ENCODE results near the gene CNTNAP2. TPM values are rescaled to one million over a fixed set of nuclear protein-coding genes. Genes with fewer than 3 reads are reported as not detected.

Gene CNTNAP2
- total and polyA plus RNA-seq, 2 experiments from 2014 or later: not detected

DNA sequence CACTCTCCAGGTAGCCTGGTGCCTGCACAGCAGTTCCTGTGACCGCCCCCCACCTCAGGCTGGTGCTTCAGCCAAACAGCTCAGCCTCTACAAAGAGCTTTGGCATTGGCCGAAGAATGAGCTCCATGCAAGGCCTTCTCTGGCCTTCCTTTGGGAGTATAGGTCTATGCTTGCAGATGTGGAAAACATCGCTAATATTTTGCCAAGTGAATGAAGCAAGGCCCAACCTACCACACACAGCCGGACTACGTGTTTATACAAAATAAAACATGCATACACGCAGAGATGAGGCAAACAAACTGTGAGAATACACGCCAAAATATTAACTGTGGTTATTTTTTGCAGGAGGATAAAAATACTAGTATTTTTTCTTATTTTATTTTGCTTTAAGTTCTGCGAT lies 2057.8 kb downstream of the CNTNAP2 start:
- WGBS, 2 experiments (ENCODE audit: low coverage in 1 of 2, low lambda C conversion rate in 2 of 2, missing lambda C conversion rate in 2 of 2): 29 to 35% methylated on average over 7 of the region's 8 CpGs
- no peaks in the 10 kb centered on the region for H3K4me1 ChIP-seq (ENCODE audit: insufficient read depth)
- H4K20me1 ChIP-seq (ENCODE audit: insufficient read depth): no peaks in the 10 kb centered on the region
- no peak overlapping the region for H3K4me2 ChIP-seq (ENCODE audit: unreplicated experiment)
- H3K4me3 ChIP-seq: no peak overlapping the region
- TF ChIP-seq EZH2phosphoT487 (IDR thresholded peaks at IDR 0.05; ENCODE audit: insufficient read depth, low read depth) (no peak), EZH2 (IDR thresholded peaks at IDR 0.05; ENCODE audit: insufficient read depth, poor library complexity, severe bottlenecking) (no peak)
- H3K9me3 ChIP-seq (ENCODE audit: low read depth): no peaks in the 10 kb centered on the region
- no peak for DNase-seq
- H3K79me2 ChIP-seq (ENCODE audit: insufficient read depth): no peaks in the 10 kb centered on the region
- H3K27me3 ChIP-seq (replicated peaks; ENCODE audit: insufficient read depth): no peaks in the 10 kb centered on the region
- H2AFZ ChIP-seq: no peak overlapping the region
- in situ Hi-C loops (cut with MboI): no loop called here
- H3K9ac ChIP-seq: no peak overlapping the region
- no peaks in the 10 kb centered on the region for H3K36me3 ChIP-seq (ENCODE audit: low read depth)
- H3K27ac ChIP-seq: no peak overlapping the region
- no peaks in the 10 kb centered on the region for H3F3A ChIP-seq (ENCODE audit: insufficient read depth)
- no peaks in the 10 kb centered on the region for H3K9me2 ChIP-seq (ENCODE audit: insufficient read depth)

GRCh38 chr7:148175512-148175911 lies 2058.9 kb downstream of the CNTNAP2 start:
- no peaks in the 10 kb centered on the region for H3F3A ChIP-seq (ENCODE audit: insufficient read depth)
- in situ Hi-C loops (cut with MboI): no loop called here

DNA sequence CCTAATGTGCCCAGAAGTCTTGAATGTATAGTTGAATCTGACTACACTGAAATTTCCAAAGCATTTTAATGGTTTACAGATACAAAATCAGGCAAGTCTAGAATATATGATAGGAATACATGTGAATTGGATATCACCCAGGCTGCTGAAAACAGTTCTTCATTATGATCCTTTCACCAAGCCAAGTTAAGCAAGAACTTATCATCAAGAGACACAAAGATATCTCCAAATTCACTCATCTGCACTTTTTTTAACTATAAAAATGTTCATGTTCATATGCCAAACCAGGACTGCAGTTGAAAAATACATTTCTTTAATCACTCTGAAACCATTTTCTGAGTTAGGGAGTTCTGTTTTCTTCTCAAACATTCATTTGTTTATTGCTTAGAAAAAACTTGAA lies 2061.4 kb downstream of the CNTNAP2 start:
- Histone ChIP-seq H3K4me2 (ENCODE audit: unreplicated experiment) (no peak overlapping the region), H3F3A (ENCODE audit: insufficient read depth) (no peaks in the 10 kb centered on the region), H3K36me3 (ENCODE audit: low read depth) (no peaks in the 10 kb centered on the region), H3K9me3 (ENCODE audit: low read depth) (no peaks in the 10 kb centered on the region), H3K9me2 (ENCODE audit: insufficient read depth) (no peaks in the 10 kb centered on the region), H2AFZ (no peak overlapping the region), H3K9ac (no peak overlapping the region), H3K27ac (no peak overlapping the region), H3K4me3 (no peak overlapping the region), H3K79me2 (ENCODE audit: insufficient read depth) (no peaks in the 10 kb centered on the region), H3K4me1 (ENCODE audit: insufficient read depth) (no peaks in the 10 kb centered on the region), H4K20me1 (ENCODE audit: insufficient read depth) (no peaks in the 10 kb centered on the region), H3K27me3 (replicated peaks; ENCODE audit: insufficient read depth) (no peaks in the 10 kb centered on the region)
- in situ Hi-C loops (cut with MboI): no loop called here
- no peak for DNase-seq
- TF ChIP-seq EZH2phosphoT487 (IDR thresholded peaks at IDR 0.05; ENCODE audit: insufficient read depth, low read depth): no peak
- no peak for TF ChIP-seq EZH2 (IDR thresholded peaks at IDR 0.05; ENCODE audit: insufficient read depth, poor library complexity, severe bottlenecking)

More at GRCh38 chr7:148175512-148175911, 2058.9 kb downstream of the CNTNAP2 start:
- no peak overlapping the region for H3K9ac ChIP-seq
- H3K9me3 ChIP-seq (ENCODE audit: low read depth): no peaks in the 10 kb centered on the region
- no peaks in the 10 kb centered on the region for H3K9me2 ChIP-seq (ENCODE audit: insufficient read depth)
- no peak overlapping the region for H2AFZ ChIP-seq
- H4K20me1 ChIP-seq (ENCODE audit: insufficient read depth): no peaks in the 10 kb centered on the region
- H3K36me3 ChIP-seq (ENCODE audit: low read depth): no peaks in the 10 kb centered on the region
- H3K4me3 ChIP-seq: no peak overlapping the region
- no peak overlapping the region for H3K27ac ChIP-seq
- no peaks in the 10 kb centered on the region for H3K4me1 ChIP-seq (ENCODE audit: insufficient read depth)
- no peaks in the 10 kb centered on the region for H3K27me3 ChIP-seq (replicated peaks; ENCODE audit: insufficient read depth)
- 23 to 44% methylated on average over 2 of the region's 2 CpGs for WGBS, 2 experiments (ENCODE audit: low coverage in 1 of 2, low lambda C conversion rate in 2 of 2, missing lambda C conversion rate in 2 of 2)
- TF ChIP-seq EZH2 (IDR thresholded peaks at IDR 0.05; ENCODE audit: insufficient read depth, poor library complexity, severe bottlenecking) (no peak), EZH2phosphoT487 (IDR thresholded peaks at IDR 0.05; ENCODE audit: insufficient read depth, low read depth) (no peak)
- no peak for DNase-seq
- no peak overlapping the region for H3K4me2 ChIP-seq (ENCODE audit: unreplicated experiment)
- H3K79me2 ChIP-seq (ENCODE audit: insufficient read depth): no peaks in the 10 kb centered on the region

DNA sequence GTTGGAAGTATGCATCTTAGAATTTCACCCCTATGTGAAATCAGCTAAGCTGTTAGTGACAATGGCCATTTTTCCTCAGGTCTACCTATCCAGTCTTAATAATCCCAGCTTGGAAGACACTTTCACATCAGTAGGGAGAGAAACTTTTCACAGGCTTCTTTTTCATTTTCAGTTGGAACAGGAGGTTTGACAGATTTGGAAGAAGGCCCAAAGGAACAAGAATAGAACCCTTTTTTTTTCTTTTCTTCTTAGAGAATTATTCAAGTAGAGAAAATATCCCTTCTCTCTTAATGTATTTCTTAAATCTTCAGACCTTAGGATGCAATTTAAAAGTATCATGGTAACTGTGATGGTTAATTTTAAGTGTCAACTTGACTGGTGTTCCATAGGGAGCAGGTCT lies 2063.5 kb downstream of the CNTNAP2 start:
- in situ Hi-C loops (cut with MboI): no loop called here
- H3K79me2 ChIP-seq (ENCODE audit: insufficient read depth): no peaks in the 10 kb centered on the region
- no peak overlapping the region for H3K9ac ChIP-seq
- H3K4me3 ChIP-seq: no peak overlapping the region
- H3K4me2 ChIP-seq (ENCODE audit: unreplicated experiment): no peak overlapping the region
- H3K9me3 ChIP-seq (ENCODE audit: low read depth): no peaks in the 10 kb centered on the region
- no peaks in the 10 kb centered on the region for H3K36me3 ChIP-seq (ENCODE audit: low read depth)
- DNase-seq: no peak
- H4K20me1 ChIP-seq (ENCODE audit: insufficient read depth): no peaks in the 10 kb centered on the region
- H3K27ac ChIP-seq: no peak overlapping the region
- H3F3A ChIP-seq (ENCODE audit: insufficient read depth): no peaks in the 10 kb centered on the region
- no peak for TF ChIP-seq EZH2phosphoT487 (IDR thresholded peaks at IDR 0.05; ENCODE audit: insufficient read depth, low read depth)
- TF ChIP-seq EZH2 (IDR thresholded peaks at IDR 0.05; ENCODE audit: insufficient read depth, poor library complexity, severe bottlenecking): no peak
- H3K27me3 ChIP-seq (replicated peaks; ENCODE audit: insufficient read depth): no peaks in the 10 kb centered on the region
- no peaks in the 10 kb centered on the region for H3K4me1 ChIP-seq (ENCODE audit: insufficient read depth)
- no peaks in the 10 kb centered on the region for H3K9me2 ChIP-seq (ENCODE audit: insufficient read depth)
- no peak overlapping the region for H2AFZ ChIP-seq

DNA sequence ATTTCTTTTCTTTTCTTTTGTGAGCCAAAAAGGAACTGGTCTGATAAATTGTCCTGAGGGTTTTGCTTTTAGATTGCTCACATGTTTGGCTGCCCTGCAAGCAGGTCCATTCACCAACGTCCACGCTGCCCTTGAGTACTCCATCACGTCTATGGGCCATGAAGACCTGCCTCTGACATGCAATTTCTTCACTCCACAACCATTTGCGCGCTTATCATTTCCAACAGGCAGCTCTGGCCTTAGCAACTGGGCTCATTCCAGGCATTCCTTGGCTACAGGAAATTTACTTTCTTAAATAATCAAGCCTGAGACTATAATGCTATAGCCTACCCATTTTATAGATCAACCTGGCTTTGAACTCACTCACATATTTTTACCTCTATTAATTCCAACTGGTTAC lies 2065.7 kb downstream of the CNTNAP2 start:
- no peak for TF ChIP-seq EZH2phosphoT487 (IDR thresholded peaks at IDR 0.05; ENCODE audit: insufficient read depth, low read depth)
- TF ChIP-seq EZH2 (IDR thresholded peaks at IDR 0.05; ENCODE audit: insufficient read depth, poor library complexity, severe bottlenecking): no peak
- H3K9me3 ChIP-seq (ENCODE audit: low read depth): no peaks in the 10 kb centered on the region
- no peak overlapping the region for H3K27ac ChIP-seq
- no peak for DNase-seq
- H3K4me3 ChIP-seq: no peak overlapping the region
- no peaks in the 10 kb centered on the region for H3F3A ChIP-seq (ENCODE audit: insufficient read depth)
- no peaks in the 10 kb centered on the region for H3K36me3 ChIP-seq (ENCODE audit: low read depth)
- no peaks in the 10 kb centered on the region for H3K4me1 ChIP-seq (ENCODE audit: insufficient read depth)
- H3K79me2 ChIP-seq (ENCODE audit: insufficient read depth): no peaks in the 10 kb centered on the region
- no peaks in the 10 kb centered on the region for H4K20me1 ChIP-seq (ENCODE audit: insufficient read depth)
- 40 to 47% methylated on average over 5 of the region's 5 CpGs for WGBS, 2 experiments (ENCODE audit: low coverage in 1 of 2, low lambda C conversion rate in 2 of 2, missing lambda C conversion rate in 2 of 2)
- H3K9ac ChIP-seq: no peak overlapping the region
- no peak overlapping the region for H3K4me2 ChIP-seq (ENCODE audit: unreplicated experiment)
- in situ Hi-C loops (cut with MboI): no loop called here
- no peak overlapping the region for H2AFZ ChIP-seq
- H3K27me3 ChIP-seq (replicated peaks; ENCODE audit: insufficient read depth): no peaks in the 10 kb centered on the region
- no peaks in the 10 kb centered on the region for H3K9me2 ChIP-seq (ENCODE audit: insufficient read depth)

All from GM23248 (cell line).